Inflammatory macrophage (primary cell): ENCODE results near the gene PLA2G2D.

ENCODE experiments used
- DNase-seq, 2 donors: peaks; one replicate each; pipeline ENCODE4 v3.0.0-alpha.2; 2020 to 2022

PLA2G2D gene

DNA sequence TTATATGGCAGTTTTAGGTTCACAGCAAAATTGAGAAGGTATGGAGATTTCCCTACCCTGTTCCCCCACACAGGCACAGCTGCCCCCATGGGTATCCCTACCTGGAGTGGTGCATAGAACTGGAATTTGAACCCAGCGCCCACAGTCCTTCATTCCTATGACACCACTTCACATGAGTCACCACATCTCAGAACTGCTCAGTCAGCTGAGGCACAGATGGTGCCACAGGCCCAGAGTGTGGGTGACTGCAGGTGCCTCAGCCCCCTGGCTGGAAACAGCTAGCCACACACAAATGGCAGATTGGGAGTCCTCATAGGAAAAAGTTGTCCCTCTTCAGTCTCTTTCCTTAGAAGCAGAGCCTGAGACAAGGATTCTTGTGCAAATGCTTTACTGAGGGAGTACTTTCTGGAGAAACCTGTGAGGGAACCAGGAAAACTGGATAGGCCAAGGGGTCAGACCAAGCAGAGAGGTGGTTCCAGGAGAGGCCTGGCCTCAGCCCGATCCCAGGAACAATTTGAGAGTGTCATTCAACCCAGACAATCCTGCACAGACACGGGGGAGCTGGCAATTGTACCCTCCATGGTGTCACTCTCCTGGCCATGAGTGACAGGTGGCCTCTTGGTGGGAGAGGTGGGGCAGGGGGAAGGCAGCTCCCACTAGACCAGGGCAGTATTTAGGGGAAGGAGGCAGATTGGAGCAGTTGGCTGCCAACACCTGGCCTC, 6.9 kb downstream of the PLA2G2D start:
- DNase-seq = no peak

DNA sequence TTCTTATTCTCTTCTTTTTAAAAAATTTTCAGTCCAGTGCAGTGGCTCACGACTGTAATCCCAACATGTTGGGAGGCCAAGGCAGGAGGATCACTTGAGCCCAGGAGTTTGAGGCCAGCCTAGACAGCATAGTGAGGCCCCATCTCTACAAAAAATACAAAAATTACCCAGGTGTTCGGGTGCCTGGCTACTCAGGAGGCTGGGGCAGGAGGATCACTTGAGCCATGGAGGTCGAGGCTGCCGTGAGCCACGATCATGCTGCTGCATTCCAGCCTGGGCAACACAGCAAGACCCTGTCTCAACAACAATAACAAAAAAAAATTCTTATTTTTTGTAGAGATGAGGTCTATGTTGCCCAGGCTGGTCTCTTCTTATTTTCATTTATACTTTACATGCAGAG, 7.9 kb downstream of the PLA2G2D start:
- DNase-seq = no peak

DNA sequence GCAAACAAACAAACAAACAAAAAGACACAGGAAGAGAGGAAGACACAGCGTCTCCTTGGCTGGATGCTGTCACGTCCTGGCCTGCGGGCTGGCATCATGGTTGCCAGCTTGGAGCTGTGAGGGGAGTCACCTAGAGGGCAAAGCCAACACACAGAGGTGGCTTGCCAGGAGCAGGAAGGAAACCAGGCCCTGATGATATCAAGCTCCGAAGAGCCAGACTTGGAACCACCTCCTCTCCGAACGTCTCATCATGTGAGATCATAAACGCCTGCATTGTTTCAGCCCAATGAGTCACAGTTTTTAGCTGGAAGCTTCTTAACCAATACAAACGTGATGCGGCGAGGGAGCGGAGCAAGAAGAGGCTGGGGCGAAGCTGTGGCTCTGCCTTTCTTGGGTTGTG, 8.7 kb downstream of the PLA2G2D start:
- DNase-seq = peak in 1 of 2 donors; percentile 19

DNA sequence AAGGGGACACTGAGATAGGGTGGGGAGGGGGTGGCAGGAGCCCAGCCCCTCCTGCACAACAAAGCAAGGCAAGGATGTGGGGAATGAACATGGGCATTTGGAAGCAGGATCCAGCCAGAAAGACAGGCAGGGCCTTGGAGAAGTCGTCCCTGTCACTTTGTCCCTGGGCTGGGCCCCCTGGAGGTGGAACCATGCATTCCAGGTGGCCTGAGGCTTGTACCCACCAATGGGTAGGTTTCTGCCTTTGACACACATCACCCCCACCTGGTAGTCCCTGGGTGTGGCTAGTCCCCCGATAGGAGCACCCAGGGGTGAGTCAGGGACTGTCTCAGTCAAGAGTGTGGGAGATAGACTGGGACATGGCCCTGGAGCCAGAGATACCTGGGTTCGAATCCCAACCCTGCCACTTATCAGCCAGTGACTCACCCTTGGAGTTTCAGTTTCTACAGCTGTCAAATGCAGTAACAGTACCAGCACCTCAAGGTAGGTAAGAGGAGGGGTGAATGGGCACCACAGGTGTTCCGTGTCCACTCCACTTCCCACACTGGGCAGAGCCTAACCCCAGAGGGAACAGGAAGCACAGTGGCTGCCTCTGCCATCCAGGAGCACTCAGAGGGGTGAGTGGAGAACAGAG, 10.0 kb downstream of the PLA2G2D start:
- no peak for DNase-seq

DNA sequence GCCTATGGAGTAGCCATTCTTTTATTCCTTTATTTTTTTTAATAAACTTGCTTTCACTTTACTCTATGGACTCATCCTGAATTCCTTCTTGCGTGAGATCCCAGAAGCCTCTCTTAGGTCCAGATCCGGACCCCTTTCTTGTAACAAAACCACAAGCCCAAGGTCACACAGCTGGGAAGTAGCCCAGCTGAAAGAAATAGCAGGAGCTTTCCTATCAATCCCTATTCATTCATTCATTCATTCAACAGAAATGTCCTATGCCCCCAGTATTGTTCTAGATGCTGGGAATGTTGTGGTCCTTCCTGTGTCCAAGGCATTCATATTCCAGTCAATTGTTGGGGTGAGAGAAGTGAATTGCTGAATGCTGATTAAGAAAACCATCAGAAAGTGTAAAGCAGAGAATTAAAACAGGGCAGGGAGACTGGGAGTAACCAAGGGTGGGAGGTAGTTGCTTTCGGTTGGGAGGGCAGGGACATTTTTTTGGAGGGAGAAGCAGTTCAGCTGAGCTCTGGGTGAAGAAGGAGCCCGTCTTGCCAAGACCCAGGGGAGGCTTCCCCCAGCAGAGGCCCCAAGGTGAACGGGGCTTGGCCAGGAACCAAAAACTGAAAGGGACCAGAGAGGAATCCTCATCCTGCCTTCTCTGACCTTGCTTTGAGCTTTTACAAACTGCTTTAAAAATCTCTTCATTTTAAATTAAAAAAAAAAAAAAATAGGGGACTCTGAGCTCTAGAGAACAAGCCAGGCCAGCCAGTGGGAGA, 10.8 kb downstream of the PLA2G2D start:
- DNase-seq = no peak

DNA sequence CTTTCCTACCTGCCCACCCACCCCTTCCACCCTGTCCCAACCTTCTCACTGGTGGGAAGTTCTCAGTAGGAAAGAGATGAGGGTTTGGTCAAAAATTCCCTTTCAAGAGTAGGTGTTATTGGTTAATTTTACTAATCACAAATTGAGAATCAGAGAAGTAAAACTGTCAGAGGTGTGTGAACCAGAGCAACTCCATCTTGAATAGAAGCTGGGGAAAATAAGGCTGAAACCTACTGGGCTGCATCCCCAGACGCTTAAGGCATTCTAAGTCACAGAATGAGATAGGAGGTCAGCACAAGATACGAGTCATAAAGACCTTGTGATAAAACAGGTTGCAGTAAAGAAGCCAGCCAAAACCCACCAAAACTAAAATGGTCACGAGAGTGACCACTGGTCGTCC, 11.5 kb downstream of the PLA2G2D start:
- no peak for DNase-seq

DNA sequence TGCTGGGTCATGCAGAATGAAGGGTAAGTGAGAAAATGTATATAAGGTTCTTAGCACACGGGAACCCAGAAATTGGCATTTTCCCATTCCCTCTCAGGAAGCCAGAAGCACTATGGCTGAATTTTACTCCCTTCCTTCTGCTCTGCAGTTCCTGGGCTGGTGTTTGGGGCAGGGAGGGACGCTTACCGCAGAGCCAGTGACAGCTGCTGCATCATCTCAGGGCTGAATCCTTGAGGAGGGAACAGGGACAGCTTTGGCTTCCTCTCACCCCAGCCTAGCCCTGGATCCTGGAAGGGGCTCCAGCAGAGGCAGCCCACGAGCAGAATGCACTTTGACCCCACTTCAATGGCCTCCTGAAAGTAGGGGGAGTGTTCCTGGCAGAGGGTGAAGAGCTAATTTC, 12.0 kb downstream of the PLA2G2D start:
- no peak for DNase-seq

DNA sequence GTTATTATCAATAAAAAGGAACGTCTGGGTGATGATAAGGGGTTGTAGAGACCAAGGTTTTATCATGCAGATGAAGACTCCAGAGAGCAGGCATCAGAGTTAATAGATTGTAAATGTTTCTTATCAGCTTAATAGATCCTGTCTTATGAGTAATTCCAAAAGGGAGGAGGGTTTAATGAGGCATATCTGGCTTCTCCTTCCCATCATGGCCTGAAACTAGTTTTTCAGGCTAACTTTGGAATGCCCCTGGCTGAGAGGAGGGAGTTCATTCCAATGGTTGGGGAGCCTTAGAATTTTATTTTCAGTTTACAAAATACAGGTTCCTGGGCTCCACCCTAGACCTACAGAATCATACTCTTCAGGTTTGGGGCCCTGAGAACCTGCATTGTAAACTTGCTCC, 13.5 kb downstream of the PLA2G2D start:
- DNase-seq = no peak

DNA sequence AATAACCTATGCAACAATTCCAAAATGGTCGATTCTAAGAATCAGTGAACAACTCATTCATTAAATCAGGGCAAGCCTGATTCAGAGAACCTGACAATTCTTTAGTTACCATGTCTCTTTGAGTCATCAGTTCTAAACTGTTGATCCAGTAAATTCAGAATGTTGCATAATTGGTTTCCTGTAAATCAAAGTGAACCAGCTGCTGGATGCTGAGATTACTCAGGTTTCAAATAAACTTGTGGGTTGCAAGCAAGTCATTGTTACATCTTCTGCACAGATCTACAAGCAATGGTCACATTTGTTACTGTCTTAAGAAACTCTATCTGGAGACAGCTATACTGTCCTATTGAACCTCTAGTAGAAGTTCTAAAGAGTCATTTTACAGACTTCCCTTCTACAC, 16.5 kb downstream of the PLA2G2D start:
- no peak for DNase-seq

DNA sequence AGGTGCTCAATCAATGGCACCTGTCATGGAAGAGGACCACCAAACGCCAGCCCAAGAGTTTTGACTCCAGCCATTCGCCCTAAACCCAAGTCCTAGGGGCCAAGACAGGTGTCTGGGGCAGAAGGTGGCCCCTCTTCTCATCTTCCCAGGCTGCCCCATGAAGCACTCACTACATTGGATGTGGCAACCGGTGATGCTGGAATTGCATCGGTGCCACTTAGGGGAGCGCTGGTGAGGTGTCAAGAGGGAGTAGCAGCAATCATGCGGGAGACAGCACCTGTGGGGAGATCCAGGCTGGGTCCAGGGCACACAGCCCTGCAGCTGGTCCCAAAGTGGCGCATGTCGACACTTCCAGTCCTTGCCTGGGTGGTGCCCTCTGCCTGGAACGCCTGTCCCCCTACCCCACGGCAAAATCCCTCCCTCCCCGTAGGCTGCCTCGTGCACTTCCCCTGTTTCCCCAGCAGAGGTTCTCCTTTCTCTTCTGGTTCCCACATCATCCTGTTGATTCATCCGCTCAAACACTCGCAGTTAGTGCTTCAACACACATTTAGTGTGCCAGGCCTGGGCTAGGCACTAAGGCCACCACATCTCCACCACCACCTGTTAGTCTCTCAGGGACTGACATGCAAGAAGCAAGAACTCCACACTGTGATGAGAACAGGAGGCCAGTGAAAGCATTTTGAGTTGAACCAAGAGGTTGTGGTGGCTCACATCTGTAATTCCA, 18.5 kb downstream of the PLA2G2D start:
- peak; percentile 55 to 57 for DNase-seq

DNA sequence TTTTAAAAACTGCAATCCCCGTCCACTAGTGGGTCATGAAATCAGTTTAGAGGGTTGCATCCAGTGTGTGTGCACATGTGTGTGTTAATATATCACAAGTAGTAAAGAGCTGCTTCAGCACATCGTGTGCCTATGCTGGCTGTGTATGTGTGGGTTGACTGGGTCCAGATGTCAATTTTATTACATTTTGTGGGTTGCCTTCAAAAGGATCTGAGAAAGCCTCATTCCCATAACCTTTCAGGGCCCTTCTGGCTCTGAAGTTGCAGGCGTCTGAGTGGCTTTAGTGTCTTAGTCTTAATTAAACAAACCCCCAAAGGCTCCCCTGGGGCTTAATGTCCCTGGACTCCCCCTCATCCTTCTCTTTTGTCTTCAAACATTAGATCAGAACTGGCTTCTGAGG, 19.8 kb downstream of the PLA2G2D start:
- DNase-seq = no peak

DNA sequence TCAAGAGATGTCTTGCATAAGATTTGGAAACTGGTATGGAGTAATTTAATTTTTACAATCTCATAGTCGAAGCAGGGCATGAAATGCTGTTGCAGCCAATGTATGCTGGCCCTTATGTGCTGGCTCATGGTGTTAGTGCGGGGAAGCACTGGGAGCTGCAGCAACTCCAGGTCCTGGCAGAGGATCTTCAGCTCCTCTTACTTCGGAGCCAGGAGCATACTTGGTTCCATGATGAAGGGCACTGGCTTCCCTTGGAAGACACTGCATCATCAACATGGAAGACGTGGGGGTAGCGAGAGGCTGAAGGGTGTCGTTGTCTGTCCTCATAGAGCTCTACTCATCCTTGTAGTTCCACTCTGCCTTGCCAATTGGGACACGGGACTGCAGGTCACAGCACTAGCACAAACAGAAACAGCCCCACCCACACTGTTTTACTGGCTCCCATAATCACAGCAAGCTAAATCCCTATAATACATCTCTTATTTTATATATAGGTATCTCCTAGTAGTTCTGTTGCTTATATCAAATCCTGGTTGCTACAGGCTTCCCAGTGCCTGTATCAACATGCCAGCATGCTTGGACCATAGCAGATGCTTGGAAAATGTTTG, 22.4 kb downstream of the PLA2G2D start:
- DNase-seq = no peak

DNA sequence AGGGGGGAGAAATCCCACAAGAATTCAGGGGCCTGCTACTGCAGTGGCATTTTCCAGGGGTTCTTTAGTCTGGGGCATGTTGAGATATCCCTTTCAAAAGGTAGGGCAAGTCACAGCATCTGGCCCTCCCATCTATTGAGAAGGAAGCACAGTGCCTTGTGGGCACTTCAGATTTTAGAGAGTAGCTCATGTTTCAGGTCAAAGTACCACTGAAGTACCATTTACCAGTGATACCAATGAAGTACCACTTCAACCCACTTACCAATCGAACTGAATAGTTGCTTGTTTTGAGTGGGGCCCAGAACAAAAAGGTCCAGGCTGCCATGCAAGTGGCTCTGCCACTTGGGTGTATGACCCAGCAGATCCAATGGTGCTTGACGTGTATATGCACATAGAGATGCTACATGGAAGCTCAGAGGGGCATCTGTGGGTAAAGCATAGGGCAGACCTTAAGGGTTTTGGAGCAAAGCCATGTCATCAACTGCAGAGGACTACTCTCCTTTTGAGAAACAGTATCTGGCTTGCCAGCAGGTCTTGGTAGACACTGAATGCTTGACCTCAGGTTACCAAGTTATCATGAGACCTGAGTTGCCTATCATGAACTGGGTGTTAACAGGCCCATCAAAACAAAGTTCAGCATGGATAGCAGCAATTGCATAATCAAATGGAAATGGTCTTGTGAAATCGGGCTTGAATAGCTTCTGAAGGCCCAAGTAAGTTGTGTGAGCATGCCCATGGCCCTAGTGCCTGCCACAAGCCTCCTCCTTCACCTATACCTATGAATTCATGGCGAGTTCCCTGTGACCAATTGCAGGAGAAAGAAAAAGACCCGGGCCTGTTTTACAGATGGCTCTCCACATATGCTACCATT, 23.5 kb downstream of the PLA2G2D start:
- DNase-seq = peak in 1 of 2 donors; percentile 42

DNA sequence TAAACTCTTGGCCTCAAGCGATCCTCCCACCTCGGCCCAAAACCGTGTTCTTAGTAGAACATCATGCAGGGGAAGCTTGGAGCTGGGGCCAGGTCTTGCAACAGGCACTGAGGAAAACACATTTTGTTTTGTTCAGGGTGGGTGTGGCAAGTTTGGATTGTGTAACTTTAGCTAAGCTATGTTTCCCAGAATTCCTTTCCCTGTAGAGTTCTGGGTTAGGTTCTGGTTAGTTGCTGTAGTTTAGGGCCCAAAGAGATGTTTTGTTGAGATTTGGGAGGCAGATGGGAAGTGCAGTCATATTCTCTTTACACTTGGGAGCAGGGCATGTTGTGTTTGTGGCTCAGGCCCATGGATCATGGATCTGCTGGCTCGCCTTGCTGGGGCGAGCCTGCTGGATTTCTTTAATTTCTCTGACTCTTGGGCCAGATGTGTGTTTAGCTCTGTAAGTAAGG, 25.4 kb downstream of the PLA2G2D start:
- DNase-seq = no peak

DNA sequence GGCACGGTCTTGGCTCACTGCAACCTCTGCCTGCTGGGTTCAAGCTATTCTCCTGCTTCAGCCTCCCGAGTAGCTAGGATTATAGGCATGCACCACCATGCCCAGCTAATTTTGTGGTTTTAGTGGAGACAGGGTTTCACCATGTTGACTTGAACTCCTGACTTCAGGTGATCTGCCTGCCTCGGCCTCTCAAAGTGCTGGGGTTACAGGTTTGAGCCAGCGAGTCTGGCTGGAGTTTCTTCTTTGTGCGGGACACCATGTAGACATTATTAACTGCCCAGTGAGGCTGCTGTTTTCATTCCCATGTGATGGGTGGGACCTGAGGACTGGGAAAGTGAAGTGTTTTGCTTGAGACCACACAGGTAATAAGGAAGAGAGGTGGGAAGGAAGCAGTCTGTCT, 26.0 kb downstream of the PLA2G2D start:
- no peak for DNase-seq

DNA sequence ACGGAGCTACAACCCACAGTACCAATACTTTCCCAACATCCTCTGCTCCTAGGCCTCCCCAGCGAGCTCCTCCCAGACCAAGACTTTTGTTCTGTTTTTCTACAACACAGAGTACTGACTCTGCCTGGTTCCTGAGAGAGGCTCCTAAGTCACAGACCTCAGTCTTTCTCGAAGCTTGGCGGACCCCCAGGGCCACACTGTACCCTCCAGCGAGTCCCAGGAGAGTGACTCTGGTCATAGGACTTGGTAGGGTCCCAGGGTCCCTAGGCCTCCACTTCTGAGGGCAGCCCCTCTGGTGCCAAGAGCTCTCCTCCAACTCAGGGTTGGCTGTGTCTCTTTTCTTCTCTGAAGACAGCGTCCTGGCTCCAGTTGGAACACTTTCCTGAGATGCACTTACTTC, 28.7 kb downstream of the PLA2G2D start:
- DNase-seq = no peak

DNA sequence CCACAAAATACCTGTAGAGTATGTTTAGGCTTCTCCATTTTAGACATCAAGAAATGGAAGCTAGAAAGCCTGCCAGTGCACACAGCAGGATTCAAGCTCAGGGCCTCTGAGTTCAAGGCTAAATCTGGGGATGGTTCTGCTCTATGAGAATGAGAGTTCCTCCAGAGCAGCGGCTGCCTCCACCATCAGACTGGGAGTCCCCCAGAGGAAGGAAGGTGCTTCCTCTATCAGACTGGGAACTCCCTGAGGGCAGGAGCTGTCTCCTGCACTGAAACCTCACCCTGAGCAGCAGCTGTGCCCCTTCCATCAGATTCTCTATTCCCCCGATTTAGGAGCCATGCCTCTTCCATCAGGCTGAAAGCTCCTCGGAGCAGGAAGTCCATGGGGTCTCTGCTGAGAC, 29.2 kb downstream of the PLA2G2D start:
- DNase-seq = no peak

DNA sequence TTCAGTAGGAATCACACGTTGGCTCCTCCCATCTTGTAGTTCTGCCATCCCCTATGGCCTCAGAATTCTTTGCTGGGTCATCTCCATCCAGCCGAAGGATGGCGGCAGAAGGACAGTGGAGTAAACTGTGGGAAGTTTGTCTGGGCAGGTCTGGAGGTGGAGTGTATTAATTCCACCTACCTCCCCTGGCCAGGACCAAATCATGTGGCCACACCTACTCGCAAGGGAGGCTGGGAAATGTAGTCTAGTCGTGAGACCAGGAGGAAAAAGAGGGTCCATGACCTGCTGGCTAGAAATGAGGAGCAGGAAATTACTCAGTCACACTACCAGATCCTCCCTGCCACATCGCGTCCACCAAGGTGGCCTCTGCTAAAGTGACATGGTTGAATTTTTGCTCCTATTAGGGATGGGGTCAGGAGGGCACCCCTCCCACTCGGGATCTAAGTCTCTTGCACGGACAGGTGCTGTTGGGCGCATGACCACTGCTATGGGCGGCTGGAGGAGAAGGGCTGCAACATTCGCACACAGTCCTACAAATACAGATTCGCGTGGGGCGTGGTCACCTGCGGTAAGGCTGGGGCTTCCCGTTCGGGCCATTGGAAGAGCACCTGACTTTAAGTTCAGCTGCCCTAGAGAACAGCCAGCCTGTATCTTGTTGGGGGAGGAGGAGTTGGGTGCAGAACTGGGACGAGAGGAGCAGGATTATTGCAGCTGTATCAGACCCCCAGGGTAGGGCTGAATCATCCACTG, 29.8 kb downstream of the PLA2G2D start:
- DNase-seq = no peak

DNA sequence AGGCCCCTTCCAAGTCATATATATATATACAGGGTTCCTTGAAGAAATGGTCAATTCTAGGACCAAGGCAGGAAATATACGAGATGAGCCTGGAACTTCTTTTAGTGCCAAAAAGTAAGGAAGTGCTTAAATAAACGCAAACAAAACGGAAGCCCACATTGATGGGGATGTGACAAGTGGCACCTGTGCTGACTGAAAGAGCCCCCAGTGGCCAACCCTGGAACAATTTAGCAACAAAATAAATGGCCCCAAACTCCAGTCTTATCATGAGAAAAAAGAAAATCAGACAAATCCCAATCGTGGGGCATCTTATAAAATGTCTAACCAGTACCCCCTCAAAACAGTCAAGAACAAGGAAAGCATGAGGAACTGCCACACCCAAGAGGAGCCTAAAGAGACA, 31.7 kb downstream of the PLA2G2D start:
- DNase-seq = no peak

DNA sequence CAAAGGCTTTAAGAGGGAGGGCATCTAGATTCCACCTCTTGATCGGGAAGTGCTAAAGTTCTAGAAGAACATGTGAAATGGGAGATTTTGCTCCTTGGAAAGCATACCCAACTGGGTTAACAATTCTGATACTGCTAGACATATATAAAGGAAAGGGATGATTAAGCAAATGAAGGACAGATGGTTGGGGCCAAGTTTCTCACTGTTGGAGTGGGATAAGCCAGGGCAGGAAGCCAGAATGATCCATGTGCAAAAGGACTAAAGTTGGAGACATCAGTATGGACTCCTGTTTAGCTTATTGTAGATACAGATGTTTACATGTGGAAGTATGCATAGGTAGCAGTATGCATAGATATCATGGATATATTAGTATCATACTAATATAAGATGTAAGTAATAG, 32.5 kb downstream of the PLA2G2D start:
- no peak for DNase-seq
